ENCODE measurements around the gene CLIC6.

DNA sequence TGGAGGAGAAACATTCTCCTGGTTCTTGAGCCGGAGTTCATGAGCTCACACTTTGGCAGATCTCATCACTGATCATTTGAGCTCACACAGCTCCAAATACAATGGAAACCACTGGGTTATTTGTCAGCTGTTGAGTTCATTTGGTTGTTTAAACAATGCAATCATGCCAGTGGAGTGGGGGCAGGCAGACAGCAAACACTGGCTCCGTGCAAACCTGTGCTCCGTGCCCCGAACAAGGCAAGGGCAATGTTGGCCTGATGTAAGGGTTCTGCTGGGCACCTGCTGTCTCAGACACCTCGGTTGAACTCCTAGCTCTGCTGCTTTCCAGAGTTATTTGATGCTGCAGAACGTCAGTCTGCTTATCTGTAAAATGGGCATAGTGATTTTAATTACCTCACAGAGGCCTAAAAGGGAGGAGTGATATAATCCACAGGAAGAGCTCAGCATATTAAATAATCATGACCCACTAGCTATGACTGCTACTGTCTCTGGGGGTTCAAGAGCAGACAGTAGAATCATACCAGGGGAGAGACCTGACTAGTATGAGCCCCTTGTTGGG is 20.0 kb upstream of the CLIC6 start:
- TF ChIP-seq, protein P1, sequence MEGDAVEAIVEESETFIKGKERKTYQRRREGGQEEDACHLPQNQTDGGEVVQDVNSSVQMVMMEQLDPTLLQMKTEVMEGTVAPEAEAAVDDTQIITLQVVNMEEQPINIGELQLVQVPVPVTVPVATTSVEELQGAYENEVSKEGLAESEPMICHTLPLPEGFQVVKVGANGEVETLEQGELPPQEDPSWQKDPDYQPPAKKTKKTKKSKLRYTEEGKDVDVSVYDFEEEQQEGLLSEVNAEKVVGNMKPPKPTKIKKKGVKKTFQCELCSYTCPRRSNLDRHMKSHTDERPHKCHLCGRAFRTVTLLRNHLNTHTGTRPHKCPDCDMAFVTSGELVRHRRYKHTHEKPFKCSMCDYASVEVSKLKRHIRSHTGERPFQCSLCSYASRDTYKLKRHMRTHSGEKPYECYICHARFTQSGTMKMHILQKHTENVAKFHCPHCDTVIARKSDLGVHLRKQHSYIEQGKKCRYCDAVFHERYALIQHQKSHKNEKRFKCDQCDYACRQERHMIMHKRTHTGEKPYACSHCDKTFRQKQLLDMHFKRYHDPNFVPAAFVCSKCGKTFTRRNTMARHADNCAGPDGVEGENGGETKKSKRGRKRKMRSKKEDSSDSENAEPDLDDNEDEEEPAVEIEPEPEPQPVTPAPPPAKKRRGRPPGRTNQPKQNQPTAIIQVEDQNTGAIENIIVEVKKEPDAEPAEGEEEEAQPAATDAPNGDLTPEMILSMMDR (conservative IDR thresholded peaks at IDR 0.05; ENCODE audit: low read length): no peak
- TF ChIP-seq EZH2phosphoT487 (IDR thresholded peaks at IDR 0.05; ENCODE audit: borderline replicate concordance, low read depth, low read length): no peak

All from OCI-LY7 (cell line).